H1 (cell line): ENCODE results near the gene SOX4. TPM values are rescaled to one million over a fixed set of nuclear protein-coding genes. Genes with fewer than 3 reads are reported as not detected.

Experiments used
- CTBP2 ChIP-seq: IDR thresholded peaks from 2 replicates; pipeline ENCODE4 v1.7.0; 2011; ENCODE audit warnings: borderline replicate concordance, mild to moderate bottlenecking, moderate library complexity, mixed read lengths, low read length; ENCODE audit not compliant: insufficient read depth, insufficient read length
- PHF8 ChIP-seq: fragments of 200-600 bp; sonication (generic); conservative IDR thresholded peaks from 2 replicates; pipeline ENCODE4 v1.7.1; 2012; ENCODE audit warnings: low read depth, mild to moderate bottlenecking, inconsistent platforms, low read length, moderate library complexity
- polyA plus RNA-seq, 7 experiments: library from polyadenylated mRNA; depleted of rRNA in 3 of 7; stranded (reverse) in 5 of 7; unstranded in 2 of 7; fragments of >200 nt in 5 of 7; fragments of 200-250 nt in 2 of 7; gene quantifications; 1 replicate in 5 of 7; 2 replicates in 1 of 7; 4 replicates in 1 of 7; pipeline versions ENCODE4 v1.2.1 to v1.2.3, GENCODE V29; 2011 to 2013; ENCODE audit warnings: missing spikeins in 2 of 7, mixed read lengths in 2 of 7
- total RNA-seq: library from RNA; stranded (reverse); fragmentation: NEBNext Ultra II Directional; extraction: Animal tissue kit (Norgen Biotek cat#: 25700); gene quantifications from 2 replicates; pipeline ENCODE4 v1.2.1, GENCODE V29; 2021

Gene SOX4
- total and polyA plus RNA-seq, 2 of the 8 experiments (the other 6 are each of a cell fraction or from before 2014, with no cell fraction given): 14.1 to 169 TPM

GRCh38 chr6:21560249-21560648, 33.3 kb upstream of the SOX4 start (continued):
- TF ChIP-seq CTBP2 (no peak), PHF8 (no peak)
